Endothelial cell (in vitro differentiated cells): Measurements from ENCODE around the gene CPTP. TPM values are rescaled to one million over a fixed set of nuclear protein-coding genes. Genes with fewer than 3 reads are reported as not detected.

Experiments used
- DNase-seq: peaks from one replicate; pipeline ENCODE4 v3.0.0; 2021; ENCODE audit warnings: low spot score
- H3K27ac Mint-ChIP-seq: one replicate; pipeline ENCODE4 v1.8.0; 2021; ENCODE audit warnings: mixed read lengths, inconsistent platforms; ENCODE audit not compliant: unreplicated experiment
- H3K27me3 Mint-ChIP-seq: one replicate; pipeline ENCODE4 v1.8.0; 2021; ENCODE audit warnings: mild to moderate bottlenecking, moderate library complexity, mixed read lengths, inconsistent platforms; ENCODE audit not compliant: unreplicated experiment
- H3K36me3 Mint-ChIP-seq: one replicate; pipeline ENCODE4 v1.8.0; 2021; ENCODE audit warnings: mild to moderate bottlenecking, low read depth, mixed read lengths, inconsistent platforms; ENCODE audit not compliant: unreplicated experiment
- H3K4me1 Mint-ChIP-seq: one replicate; pipeline ENCODE4 v1.8.0; 2021; ENCODE audit warnings: mild to moderate bottlenecking, mixed read lengths, inconsistent platforms; ENCODE audit not compliant: unreplicated experiment
- H3K4me3 Mint-ChIP-seq: one replicate; pipeline ENCODE4 v1.8.0; 2021; ENCODE audit warnings: mild to moderate bottlenecking, mixed read lengths, inconsistent platforms; ENCODE audit not compliant: unreplicated experiment
- H3K9me3 Mint-ChIP-seq: one replicate; pipeline ENCODE4 v1.8.0; 2021; ENCODE audit warnings: mixed read lengths, inconsistent platforms; ENCODE audit not compliant: unreplicated experiment
- total RNA-seq: library from RNA; stranded (reverse); fragmentation: NEBNext Ultra II Directional; extraction: Animal tissue kit (Norgen Biotek cat#: 25700); gene quantifications from one replicate; pipeline ENCODE4 v1.2.1, GENCODE V29; 2021; ENCODE audit not compliant: unreplicated experiment
- TF ChIP-seq, protein P1 (sequence below): fragments of 200-600 bp; sonication (generic); IDR thresholded peaks from one replicate; pipeline ENCODE4 v1.5.0; 2021; ENCODE audit warnings: antibody characterized with exemption; ENCODE audit not compliant: unreplicated experiment

CPTP gene
- total RNA-seq, 1 donor from 2014 or later: 26.0 TPM

DNA sequence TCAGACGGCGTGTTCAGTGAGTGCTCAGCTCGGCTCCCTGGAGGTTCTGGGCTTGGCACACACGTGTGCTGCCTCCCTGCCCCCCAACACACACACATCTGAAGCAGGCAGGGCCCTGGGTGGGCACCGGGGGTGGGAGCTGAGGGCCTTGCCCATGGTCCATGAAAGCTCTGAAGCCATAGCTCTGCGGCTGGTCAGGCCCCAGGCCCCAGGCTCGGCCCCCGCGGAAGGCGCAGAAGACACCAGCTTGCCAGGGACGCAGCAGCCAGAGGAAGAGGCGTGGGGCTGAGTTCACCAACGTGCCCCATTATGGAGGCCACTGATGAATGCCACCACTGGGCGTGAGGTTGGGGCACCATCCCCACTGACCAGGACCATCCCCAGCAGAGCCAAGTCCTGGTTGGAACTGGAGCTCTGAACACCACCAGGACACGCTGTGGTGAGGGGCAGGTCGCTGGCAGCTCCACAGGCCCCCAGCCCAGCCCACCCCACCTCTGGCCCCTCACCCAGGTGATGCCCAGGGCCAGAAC lies 46.2 kb downstream of the CPTP start:
- Mint-ChIP-seq H3K27ac (no peak overlapping the region), H3K4me1 (peaks cover 4% of the 10 kb centered on the region), H3K4me3 (no peak overlapping the region), H3K27me3 (peaks cover 5% of the 10 kb centered on the region), H3K9me3 (no peaks in the 10 kb centered on the region), H3K36me3 (peaks cover 4% of the 10 kb centered on the region)
- DNase-seq: no peak
- TF ChIP-seq, protein P1, sequence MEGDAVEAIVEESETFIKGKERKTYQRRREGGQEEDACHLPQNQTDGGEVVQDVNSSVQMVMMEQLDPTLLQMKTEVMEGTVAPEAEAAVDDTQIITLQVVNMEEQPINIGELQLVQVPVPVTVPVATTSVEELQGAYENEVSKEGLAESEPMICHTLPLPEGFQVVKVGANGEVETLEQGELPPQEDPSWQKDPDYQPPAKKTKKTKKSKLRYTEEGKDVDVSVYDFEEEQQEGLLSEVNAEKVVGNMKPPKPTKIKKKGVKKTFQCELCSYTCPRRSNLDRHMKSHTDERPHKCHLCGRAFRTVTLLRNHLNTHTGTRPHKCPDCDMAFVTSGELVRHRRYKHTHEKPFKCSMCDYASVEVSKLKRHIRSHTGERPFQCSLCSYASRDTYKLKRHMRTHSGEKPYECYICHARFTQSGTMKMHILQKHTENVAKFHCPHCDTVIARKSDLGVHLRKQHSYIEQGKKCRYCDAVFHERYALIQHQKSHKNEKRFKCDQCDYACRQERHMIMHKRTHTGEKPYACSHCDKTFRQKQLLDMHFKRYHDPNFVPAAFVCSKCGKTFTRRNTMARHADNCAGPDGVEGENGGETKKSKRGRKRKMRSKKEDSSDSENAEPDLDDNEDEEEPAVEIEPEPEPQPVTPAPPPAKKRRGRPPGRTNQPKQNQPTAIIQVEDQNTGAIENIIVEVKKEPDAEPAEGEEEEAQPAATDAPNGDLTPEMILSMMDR: no peak

DNA sequence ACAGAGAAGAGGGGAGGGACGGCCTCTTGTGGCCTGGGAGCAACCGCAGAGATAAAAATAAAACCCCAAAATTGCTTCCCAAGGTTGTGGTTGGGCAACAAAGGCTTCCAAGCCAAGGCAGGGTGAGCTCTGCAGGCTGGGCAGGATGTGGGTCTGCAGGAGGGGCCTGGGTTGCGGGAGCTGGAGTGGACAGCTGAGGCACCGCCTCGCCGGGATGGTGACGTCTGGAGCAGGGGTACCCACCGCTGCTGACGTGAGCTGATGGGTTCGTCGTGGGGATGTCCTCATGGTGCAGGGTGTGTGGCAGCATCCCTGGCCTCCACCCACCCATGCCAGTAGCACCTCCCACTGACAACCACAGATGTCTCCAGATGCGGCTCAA lies 46.8 kb downstream of the CPTP start:
- Mint-ChIP-seq H3K4me3 (no peak overlapping the region), H3K27me3 (peaks cover 5% of the 10 kb centered on the region), H3K36me3 (peaks cover 4% of the 10 kb centered on the region), H3K9me3 (no peaks in the 10 kb centered on the region), H3K4me1 (peaks cover 4% of the 10 kb centered on the region), H3K27ac (no peak overlapping the region)
- TF ChIP-seq, protein P1: no peak
- no peak for DNase-seq

DNA sequence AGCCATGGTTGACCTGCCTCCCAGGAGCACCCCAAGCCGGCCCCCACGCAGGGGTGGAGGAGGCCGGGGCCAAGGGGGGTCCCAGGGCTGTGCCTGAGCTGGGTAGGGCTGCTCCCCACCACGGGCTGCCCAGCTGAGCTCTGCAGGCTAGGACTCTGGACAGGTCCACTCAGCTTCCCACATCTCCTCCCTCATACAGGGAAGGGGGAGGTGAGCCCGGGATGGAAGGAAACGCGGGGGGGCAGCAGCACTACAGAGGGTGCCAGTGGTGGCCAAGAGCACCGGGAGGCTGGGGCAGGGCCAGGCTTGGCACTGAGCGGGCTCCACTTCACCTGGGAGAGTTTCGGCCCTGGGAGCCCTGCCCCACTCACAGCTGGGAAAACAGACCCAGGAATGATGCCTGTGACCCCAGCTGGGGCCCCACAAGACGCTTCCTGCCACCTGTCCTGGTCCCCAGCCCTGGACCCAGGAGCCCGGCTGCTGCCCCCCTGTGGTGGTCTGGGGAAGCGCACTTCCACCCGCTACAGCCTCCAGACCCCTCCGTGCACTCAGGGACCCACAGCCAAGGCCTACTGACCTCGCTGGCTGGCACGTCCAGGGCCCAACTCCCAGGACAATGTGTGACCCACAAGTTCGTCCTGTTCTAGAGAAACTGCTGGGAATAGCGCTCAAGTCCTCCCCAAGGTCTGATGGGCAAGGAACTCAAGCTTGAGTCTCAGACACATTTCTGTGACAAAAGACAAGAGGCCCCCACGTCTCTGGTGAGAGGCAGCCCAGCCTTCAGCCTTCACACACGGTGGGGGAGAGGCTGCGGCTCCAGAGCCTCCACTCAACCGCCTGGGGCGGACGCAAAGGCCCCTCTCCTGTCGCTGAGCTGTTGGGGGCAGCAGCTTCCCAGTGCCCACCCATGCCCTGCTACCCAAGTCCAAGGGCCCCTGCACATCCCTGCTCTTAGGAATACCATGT lies 47.4 kb downstream of the CPTP start:
- Mint-ChIP-seq H3K9me3 (no peaks in the 10 kb centered on the region), H3K27me3 (peaks cover 5% of the 10 kb centered on the region), H3K4me3 (no peak overlapping the region), H3K4me1 (peaks cover 4% of the 10 kb centered on the region), H3K27ac (no peak overlapping the region), H3K36me3 (peaks cover 4% of the 10 kb centered on the region)
- TF ChIP-seq, protein P1: peak; percentile 89
- DNase-seq: peak; percentile 89

DNA sequence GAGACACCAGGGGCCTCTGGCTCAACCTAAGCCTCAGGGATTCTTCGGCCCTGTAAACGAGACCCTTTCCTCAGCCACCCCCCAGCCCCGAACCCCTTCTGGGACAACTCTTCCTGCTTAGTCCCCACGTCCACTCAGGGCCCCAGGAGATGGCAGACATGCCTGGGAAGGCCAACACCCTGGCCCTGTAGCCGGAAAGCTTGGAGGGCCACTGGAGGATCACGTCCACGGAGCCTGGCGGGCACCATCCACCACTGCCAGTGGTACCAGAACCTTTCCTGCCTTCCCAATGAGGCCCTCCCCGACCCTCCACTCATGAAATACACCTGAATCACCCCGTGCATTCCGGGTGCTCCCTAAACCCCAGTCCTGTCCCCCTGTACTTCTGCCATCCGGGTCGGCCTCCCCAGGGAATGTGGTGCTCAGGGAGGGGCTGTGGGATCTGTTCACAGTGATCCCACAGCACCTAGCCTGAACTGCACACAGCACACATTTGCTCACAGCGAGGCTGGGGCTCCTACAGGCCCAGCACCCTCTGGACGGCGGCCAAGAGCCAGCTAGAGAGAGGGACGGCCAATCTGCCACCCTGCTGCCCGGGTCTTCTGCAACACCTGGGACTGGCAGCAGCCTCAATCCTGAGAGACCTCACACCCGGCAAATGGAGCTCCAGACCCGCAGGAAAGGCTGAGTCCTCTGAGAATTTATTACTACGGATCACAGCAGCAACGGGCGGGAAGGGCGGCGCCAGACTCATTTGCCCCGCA lies 48.6 kb downstream of the CPTP start:
- Mint-ChIP-seq H3K27me3 (peaks cover 5% of the 10 kb centered on the region), H3K36me3 (peaks cover 4% of the 10 kb centered on the region), H3K9me3 (no peaks in the 10 kb centered on the region), H3K4me3 (peak overlapping the region; percentile 56), H3K27ac (peak overlapping the region; percentile 36), H3K4me1 (peaks cover 4% of the 10 kb centered on the region)
- TF ChIP-seq, protein P1: no peak
- DNase-seq: no peak
